Activated naive CD4-positive, alpha-beta T cell (primary cell): Measurements from ENCODE around the gene TRIP10.
"Not testable (repeated sequence)": the region's sequence is repeated elsewhere in the genome, so short reads cannot be mapped to it uniquely, and the experiment has no call there.

Experiments
- DNase-seq, 4 experiments: peaks; one replicate each; lab custom pipeline; 2025; lab: John Stamatoyannopoulos, UW

Gene TRIP10

DNA sequence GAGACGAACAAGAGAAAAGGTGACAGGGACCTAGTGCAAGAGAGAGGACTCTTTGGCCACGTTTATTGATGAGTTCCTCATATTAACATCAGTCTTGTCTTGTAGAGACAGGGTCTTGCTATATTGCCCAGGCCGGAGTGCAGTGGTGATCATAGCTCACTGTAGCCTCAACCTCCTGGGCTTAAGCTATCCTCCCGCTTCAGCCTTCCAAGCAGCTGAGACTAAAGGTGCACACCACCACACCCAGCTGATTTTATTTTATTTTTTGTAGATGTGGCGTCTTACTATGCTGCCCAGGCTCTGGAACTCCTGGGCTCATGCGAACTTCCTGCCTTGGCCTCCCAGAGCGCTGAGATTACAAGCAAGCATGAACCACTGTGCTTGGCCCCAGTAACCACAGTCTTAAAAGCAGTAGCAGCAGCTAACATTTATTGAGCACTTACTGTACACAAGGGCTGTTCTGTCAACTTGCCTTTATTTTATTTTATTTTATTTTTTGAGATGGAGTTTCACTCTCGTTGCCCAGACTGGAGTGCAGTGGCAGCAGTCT lies 28.8 kb downstream of the TRIP10 start:
- DNase-seq: no peak

- no peak for DNase-seq
Measured at GRCh38 chr19:6769006-6769619, 29.6 kb downstream of the TRIP10 start.

DNA sequence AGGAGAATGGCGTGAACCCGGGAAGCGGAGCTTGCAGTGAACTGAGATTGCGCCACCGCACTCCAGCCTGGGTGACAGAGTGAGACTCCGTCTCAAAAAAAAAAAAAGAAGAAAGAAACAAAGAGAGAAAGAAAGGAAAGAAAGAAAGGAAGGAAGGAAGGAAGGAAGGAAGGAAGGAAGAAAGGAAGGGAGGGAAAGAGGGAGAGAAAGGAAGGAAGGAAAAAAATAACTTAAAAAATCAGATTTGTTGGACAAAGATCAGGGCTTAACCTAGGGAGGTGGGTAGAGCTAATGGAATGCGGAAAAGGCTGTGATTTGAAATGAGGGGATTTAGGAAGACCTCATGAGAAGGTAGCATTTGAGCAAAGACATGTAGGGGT lies 32.2 kb downstream of the TRIP10 start:
- not testable (repeated sequence) for DNase-seq

- peak; percentile 15 to 78 (median 50) for DNase-seq
Measured at GRCh38 chr19:6772028-6772865, 32.8 kb downstream of the TRIP10 start, which contains the start of gene VAV1. VAV1 (plus strand) TSS chr19:6772708; CDS start chr19:6772808, 100 bp downstream.

DNA sequence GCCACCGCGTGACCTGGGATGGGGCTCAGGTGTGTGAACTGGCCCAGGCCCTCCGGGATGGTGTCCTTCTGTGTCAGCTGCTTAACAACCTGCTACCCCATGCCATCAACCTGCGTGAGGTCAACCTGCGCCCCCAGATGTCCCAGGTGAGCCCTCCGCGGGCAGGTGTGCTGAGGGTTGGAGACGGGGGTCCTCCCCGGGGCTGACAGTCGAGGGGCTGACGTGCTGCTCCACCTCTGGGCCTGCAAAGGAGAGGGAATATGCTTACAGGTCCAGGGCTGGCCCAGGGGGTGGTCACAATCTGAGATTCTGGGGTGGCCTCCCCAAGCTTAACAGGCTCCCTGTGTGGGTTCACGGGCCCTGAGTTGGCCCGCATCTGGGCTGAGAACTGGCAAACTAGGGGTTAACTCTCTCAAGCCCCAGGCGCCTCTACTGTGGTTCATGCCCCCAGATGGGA lies 33.4 kb downstream of the TRIP10 start:
- DNase-seq: no peak

DNA sequence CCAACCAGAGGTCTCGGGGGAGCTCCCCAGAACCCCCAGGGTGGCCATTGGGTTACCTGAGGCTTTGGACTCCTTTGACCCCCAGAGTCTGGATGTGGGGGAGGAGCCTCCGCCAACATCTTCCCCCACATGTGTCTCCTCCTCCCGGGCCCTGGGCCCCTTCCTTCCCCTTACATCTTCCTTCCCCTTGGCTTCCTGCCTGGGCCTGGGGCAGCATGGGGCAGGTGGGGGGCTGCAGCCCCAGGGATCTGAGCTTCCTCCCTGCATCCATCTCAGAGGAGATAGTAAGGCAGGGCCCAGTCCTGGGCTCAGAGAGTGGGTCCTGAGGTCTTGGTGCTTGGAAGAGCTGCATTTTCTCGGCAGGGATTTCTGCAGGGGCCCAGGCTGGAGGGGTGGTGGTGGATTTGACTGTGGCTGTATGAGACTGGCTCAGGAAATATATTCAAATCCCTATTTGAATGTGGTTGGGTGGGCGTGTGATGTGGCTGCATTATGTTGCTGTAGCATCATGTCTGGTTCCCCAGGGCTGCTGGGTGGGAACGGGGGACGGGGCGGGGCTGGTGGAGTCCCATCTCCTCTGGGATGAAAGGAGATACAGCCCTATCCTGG lies 33.9 kb downstream of the TRIP10 start:
- DNase-seq: peak in 2 of 4 experiments; percentile 23 to 27

- DNase-seq: no peak
Measured at GRCh38 chr19:6774821-6775707, 35.6 kb downstream of the TRIP10 start.

- not testable (repeated sequence) for DNase-seq
Measured at GRCh38 chr19:6776045-6776444, 36.6 kb downstream of the TRIP10 start.

DNA sequence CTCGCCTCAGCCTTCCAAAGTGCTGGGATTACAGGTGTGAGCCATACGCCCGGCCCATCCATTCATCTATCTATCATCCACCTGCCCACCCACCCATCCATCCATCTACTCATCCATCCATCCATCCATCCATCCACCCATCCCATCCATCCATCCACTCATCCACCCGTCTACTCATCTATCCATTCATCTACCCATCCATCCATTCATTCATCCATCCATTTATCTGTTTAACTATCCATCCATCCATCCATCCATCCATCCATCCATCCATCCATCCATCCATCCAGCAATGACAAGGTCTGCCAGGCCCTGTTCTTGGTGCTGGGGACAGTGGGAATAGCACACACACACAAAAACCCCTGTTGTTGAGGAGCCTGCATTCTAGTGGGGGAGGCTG lies 37.5 kb downstream of the TRIP10 start:
- no peak for DNase-seq

GRCh38 chr19:6777434-6777833 lies 38.0 kb downstream of the TRIP10 start:
- DNase-seq: no peak

DNA sequence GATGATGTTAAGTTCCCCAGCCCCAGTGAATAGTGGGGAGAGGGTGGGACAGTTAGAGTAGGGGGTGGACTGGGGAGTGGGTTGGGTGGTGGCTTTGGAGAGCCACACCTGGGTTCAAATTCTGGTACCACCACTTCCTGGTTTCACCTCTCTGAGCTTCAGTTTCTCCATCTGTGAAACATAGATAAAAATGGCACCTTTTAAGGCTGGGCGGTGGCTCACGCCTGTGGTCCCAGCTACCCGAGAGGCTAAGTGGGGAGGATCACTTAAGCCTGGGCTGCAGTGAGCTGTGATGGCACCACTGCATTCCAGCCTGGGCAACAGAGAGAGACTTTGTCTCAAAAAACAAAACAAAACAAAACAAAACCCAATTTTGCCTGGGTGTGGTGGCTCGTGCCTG lies 38.9 kb downstream of the TRIP10 start:
- DNase-seq: no peak

- DNase-seq: no peak
Measured at GRCh38 chr19:6779206-6779605, 39.7 kb downstream of the TRIP10 start.

DNA sequence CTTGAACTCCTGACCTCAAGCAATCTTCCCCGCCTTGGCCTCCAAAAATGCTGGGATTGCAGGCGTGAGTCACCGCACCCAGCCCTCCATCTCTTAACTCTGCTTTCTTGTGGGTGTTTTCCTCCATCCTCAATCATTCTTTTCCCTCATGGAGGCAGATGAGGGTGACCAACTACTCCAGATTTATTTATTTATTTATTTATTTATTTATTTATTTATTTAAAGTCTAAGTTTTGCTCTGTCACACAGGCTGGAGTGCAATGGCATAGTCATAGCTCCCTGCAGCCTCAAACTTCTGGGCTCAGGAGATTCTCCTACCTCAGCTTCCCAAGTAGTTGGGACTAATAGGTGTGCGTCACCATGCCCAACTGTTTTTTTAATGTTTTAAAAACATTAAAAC lies 47.9 kb downstream of the TRIP10 start:
- DNase-seq: no peak

DNA sequence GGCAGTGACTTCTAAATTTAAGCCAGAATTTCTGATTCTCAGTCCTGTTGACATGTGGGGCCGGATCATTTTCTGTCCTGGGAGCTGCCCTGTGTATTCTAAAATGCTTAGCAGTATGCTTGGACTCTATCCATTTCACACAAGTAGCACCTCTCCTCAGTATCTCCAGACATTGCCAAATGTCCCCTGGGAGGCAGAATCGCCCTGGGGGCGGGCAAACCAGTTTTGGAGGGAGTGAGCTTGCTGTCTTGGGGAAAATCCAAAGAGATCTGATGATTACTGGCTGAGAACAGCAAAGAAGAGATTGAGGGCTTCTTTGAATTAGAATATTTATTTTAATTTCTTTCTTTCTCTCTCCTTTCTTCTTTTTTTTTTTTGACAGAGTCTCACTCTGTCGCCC lies 49.4 kb downstream of the TRIP10 start:
- no peak for DNase-seq

GRCh38 chr19:6790194-6791128 lies 51.0 kb downstream of the TRIP10 start:
- no peak for DNase-seq

DNA sequence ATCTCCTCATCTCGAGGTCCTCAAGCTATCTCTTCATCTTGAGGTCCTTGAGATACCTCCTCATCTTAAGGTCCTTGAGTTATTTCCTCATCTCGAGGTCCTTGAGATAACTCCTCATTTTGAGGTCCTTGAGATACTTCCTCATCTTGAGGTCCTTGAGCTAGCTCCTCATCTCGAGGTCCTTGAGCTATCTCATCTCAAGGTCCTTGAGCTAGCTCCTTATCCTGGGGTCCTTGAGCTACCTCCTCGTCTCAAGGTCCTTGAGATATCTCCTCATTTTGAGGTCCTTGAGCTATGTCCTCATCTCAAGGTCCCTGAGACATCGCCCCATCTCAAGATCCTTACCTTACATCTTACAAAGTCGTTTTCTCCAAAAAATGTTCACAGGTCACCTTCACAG lies 51.8 kb downstream of the TRIP10 start:
- DNase-seq: no peak

DNA sequence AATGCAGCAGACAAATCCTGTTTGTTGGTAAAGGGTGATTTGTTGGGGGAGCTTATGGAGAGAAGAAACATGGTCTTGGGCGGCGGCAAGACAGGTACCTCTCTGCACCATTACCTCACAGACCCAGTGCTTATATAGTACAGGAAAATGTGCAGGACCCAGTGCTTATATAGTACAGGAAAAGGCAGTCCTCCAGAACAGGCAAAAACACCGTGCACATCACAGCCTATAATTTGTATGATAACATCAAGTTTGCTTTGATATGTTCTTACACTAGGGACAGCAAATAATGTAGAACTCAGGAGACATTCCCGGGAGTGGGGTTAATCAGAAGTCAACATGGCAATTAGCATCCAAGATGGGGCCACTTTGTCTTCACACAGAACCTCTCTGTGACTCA lies 53.9 kb downstream of the TRIP10 start:
- no peak for DNase-seq

- no peak for DNase-seq
Measured at GRCh38 chr19:6793973-6794372, 54.5 kb downstream of the TRIP10 start.

DNA sequence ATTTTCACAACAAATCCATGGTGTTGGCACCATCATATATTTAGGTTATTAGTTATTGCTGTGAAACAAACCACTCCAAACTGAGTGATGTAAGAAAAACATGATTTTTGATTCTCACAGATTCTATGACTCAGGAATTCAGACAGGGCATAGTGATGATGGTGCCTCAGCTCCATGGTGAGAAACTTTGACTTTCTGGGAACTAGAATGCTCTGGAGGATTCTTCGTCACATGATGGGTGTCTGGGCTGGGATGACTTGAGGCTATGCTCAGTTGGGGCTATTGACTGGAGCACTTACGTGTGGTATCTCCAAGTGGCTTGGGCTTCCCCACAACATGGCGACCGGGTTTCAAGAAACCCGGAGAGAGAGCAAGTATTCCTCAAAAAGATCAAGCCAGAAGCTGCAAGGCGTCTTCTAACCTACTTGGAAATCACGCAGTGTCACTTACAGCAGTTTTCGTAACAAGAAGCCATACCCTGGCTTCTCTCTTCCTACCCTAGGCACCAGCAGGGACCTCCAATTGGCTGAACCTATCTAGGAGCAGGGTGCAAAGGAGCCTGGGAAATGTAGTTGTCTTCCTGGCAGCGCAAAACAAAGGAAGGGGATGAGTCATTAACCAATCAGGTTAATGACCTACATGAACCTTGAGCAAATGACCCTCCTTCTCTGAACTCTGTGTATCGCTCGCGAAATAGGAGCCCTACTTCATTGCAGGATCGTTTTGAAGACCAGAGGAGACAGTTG lies 55.4 kb downstream of the TRIP10 start:
- no peak for DNase-seq

DNA sequence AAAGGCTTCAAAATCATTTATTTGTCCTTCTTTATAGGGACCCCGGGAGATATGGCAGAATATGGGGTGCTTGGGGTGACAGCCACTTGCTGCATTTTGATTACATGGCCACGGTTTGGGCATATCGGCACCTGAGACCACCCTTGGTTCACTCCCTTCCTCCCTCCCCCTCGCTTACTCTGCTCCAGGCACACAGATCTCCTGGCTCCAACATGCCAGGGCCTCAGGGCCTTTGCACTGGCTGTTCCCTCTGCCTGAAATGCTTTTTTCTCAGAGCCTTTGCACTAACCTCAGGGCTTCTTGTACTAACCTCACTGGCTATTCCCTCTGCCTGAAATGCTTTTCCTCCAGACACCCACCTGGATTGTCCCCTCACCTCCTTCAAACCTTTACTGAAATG lies 56.8 kb downstream of the TRIP10 start:
- DNase-seq: no peak
